GM18520 (cell line): Measurements from ENCODE around the gene RASSF5.

Experiments used
- ATAC-seq: cut with Tn5 transposase; IDR thresholded peaks from one replicate; pipeline ENCODE4 v1.9.1; 2021; ENCODE audit not compliant: unreplicated experiment

Gene RASSF5

GRCh38 chr1:206507284-206508129 is at the start of gene RASSF5:
Gene RASSF5, plus strand, starts transcription at chr1:206507531. Its CDS starts 72 bp downstream, at chr1:206507603.
- ATAC-seq = no peak

DNA sequence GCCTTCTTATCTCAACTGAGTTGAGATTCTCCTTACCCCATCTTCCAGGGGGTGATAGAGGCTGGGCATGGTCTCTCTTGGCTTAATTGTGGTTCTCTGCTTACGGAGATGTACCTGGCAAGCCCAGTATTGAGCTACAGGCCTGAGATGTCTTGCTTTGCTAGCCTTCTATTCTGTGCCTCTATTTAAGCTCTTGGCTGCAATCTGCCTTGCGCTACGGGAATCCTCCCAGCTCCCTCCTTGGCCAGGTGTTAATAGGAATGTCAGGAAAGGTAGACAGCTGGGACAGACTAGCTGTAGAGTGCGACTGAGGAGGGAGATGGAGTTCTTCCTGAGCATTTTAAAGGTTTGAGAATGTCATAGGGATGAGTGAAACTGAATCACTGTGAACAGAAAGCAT is 47.6 kb upstream of the RASSF5 start:
- no peak for ATAC-seq

DNA sequence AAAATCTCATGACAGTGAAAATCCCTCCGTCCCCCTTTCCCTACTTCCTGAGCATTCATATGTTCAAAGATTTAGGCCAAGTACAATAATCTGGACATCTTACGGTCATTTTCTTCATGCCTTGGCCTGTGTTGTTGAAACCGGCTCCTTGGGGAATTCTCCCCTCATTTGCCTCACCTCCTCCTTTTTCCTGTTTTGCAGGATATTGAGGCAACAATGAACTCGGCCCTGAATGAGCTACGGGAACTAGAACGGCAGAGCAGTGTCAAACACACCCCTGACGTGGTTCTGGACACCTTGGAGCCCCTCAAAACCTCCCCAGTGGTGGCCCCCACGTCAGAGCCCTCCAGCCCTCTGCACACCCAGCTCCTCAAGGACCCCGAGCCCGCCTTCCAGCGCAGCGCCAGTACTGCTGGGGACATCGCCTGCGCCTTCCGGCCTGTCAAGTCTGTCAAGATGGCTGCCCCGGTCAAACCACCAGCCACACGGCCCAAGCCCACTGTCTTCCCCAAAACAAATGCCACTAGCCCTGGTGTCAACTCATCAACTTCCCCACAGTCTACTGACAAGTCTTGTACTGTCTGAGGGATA is 46.4 kb upstream of the RASSF5 start:
- ATAC-seq = no peak

GRCh38 chr1:206461602-206462455 is 45.5 kb upstream of the RASSF5 start:
- ATAC-seq = peak; percentile 43

DNA sequence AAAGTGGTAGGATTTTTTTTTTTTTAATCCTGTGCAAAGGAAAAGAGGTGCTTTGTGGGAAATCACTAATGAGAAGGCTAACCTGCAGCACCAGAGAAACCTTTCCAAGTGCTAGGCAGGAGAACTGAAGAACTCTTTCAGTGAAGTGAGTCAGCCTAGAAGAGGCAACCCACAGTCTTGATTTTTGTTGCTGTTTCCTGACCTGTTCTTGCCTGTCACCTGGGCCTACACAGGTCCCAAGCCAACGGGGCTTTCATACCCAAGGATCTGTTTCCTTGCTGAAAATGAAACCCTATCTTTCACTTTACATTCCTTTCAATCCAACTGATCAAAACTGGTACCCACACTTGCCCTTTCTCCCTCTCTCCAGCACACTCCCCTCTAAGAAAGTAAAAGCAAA is 44.2 kb upstream of the RASSF5 start:
- no peak for ATAC-seq

- no peak for ATAC-seq
Measured at GRCh38 chr1:206463911-206464310, 43.4 kb upstream of the RASSF5 start.

DNA sequence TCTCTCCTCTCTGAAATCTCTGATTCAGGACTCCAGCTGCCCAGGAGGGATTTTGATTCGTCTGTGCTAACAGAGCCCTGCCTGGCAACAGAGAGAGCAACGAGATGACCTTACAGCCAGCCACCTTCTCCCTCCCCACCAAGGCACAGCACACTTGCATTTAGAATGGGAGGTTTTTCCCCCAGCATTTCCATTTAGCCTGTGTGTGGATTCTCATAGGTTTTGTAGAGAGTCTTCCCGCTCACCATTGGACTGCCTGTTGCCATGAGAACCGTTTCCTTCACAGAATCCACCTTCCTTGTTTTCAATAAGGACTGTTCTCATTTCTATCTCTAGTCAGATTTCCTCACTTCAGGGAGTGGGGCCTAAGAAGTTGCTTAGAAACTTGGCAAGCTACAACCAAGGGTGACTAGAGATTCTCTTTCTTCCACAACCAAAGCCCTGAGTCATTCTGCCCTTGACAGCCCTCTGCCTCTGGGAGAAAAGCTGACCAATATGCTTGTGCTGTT is 42.8 kb upstream of the RASSF5 start:
- ATAC-seq = no peak

- no peak for ATAC-seq
Measured at GRCh38 chr1:206465951-206466350, 41.4 kb upstream of the RASSF5 start.

DNA sequence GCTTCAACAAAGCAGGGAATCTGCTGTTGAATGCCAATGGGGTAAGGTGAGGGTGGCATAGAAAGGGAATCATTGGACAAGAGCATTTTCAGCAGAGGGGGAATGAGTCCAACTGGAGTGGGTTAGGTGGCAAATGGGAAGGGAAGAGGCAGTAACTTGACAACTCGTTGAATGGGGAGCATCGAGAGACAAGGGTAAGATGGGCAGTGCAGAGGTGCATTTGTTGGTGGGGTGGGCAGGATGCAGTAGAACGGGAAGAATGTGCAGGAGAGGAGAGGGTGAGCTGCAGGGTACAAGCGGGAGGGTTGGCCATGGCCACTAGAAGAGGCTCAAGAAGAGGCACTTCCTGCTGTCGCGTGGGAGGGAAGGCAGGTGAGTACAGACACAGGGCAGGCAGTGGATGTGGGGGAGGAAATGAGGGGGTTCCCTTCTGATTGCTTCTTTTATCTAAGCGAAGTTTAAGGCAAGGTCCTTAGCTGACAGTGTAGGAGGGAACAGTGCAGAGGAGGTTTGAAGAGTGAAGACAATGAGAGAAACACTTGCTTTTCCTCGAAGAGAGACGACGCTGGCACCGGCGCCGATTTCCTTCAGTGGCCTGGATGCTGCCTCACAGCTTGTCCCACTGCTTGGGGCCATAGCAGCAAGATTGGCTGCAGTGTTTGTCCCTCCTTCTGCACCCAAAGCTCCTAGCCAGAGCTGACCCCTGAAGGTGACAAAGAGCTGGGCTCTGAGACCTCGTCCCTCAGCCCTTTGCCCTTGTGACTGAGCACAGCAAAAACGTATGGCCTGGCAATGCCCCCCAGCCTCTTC is 40.3 kb upstream of the RASSF5 start:
- no peak for ATAC-seq

GRCh38 chr1:206467915-206468314 is 39.4 kb upstream of the RASSF5 start:
- no peak for ATAC-seq

GRCh38 chr1:206468571-206468970 is 38.8 kb upstream of the RASSF5 start:
- ATAC-seq = no peak

GRCh38 chr1:206469411-206469932 is 37.9 kb upstream of the RASSF5 start:
- ATAC-seq = no peak

DNA sequence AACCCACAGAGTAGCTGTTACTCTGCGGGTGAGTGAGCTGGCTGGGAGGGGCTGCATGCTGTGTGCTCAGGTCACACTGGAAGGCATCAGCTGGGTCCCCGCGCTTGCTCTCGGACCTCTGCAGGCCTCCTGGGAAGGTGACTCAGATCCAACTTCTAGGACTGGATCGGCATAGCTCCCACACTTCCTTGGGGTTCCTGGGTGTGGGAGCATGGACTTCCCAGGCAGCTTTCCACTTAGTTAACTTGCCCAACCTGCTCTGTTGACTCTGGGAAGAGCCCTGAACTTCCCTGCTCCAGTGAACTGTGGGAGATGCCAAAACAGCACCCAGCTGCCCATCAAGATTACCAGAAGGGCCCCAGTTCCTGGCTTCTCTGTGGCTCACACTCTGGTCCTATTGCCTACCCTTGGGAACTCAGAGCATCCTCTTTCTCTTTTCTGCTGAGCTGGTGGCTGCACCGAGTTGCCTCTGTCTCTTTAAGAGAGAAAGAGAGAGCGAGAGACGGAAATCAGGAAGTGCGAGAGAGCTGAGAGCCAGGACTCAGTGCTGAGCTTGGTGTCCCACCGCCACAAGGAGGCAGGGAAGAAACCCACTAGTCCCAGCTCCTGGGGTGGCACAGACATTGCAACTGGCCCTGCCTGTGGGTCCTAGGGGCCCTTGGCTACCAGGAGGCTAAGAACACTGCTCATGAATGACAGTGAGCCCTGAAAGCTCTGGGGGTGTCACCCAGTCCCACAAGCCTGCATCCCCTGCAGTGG is 37.2 kb upstream of the RASSF5 start, which contains the start of gene IKBKE:
Gene IKBKE (plus strand): TSS at position 544 of the 759 bp plus-strand sequence. CDS start 2,752 bp downstream, outside the sequence.
- ATAC-seq = peak; percentile 44

DNA sequence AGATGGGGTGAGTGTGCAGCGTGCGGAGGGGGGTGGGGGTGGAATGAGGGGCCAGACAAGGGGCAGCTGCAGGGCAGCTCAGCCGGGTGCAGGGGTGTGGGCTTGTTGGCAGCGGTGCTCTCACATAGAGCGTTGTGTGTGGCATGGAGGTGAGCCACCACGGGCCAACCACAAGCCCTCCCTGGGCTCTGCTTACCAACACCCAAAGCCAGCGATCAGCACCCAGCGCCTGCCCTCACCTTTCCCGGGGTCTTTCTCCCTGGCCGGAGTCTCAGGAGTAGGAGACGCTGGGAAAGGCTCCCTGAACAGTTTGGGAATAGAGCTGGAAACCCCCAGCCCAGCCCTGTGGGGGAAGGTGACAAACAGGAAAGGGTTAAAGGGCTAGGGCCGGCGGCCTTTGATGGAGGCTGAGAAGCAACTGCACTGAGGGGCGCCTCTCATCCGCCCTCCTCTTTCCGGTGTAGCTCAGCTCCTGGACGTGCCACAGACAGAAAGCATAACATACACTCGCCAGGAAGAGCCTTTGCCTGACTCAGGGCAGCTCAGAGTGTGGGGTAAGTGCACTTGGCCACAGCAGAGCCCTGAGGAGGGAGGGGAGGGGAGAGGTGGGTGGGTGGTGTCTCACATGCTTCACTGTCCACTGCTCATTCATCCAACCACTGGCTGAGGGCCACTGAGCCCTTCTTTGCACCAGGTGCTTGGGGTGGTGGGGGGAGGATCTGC is 36.5 kb upstream of the RASSF5 start:
- no peak for ATAC-seq

GRCh38 chr1:206471415-206471801 is 35.9 kb upstream of the RASSF5 start:
- no peak for ATAC-seq

DNA sequence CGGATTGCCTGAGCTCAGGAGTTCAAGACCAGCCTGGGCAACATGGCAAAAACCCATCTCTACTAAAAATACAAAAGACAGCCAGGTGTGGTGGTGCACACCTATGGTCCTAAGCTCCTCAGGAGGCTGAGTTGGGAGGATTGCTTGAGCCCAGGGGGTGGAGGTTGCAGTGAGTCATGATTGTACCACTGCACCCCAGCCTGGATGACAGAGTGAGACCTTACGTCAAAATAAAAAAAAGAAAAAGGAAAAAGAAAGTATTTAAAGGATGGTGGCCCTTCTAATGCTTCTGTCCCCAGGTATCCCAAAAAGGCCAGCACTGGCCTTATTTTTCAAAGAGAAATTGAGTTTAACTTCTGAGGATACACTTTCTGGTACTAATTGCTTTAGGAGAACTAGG is 35.3 kb upstream of the RASSF5 start:
- no peak for ATAC-seq

DNA sequence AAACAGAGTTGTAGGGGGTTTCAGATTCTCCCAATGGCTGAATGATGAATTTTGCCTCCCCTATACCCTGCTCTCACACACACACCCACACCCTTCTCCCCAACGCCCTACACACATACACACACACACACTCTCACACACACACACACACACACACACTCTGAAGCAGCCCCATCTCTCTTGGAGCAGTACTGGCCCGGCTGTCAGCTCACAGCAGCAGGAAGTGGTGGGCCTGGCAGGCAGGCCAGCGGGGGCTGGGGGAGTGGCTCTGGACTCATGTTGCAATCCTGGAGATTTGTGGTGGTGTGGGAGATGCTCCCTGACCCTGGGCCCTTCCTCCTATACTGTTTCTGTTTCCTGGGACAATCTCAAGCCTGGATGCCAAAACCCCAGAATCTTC is 34.9 kb upstream of the RASSF5 start:
- no peak for ATAC-seq

DNA sequence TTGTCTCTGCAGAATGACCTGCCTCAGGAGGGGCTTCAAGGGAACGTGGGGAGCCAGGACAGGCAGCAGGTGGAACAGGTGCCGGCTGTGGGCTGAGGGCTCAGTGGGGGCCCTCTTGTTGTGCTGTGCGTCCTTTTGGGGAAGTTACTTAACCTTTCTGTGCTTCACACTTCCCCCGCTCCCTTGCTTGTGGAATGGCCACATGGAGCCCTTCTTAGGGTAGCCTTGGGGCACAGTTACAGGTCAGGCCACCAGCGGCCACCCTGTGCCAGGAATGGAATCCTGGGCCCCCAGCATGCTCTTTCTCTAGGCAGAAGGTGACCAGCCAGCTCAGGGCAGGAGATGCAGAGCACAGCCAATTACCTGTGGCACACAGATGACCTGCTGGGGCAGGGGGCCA is 34.4 kb upstream of the RASSF5 start:
- ATAC-seq = no peak

DNA sequence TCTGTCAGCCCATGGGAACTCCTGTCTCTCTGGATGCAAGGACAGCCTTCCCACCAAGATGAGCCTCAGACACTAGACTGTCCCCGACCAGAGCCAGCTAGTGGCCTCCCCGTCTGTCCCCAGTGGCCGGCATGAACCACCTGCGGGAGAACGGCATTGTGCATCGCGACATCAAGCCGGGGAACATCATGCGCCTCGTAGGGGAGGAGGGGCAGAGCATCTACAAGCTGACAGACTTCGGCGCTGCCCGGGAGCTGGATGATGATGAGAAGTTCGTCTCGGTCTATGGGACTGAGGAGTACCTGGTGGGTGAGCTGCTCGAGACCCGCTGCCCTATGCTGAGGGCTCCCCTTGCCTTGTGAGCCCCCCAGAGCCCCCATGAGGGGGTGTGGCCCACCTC is 31.3 kb upstream of the RASSF5 start:
- ATAC-seq = no peak
